Parathyroid adenoma (tissue), 2 donors: ENCODE data around the gene SENP2.

ENCODE experiments used
- H2AFZ ChIP-seq: fragments of 300-600 bp; sonication (generic); one replicate; pipeline ENCODE4 v1.7.0; 2017; ENCODE audit warnings: antibody characterized with exemption, mild to moderate bottlenecking
- H3K27ac ChIP-seq: fragments of 300-600 bp; sonication (generic); one replicate; pipeline ENCODE4 v1.7.0; 2017
- H3K27me3 ChIP-seq: fragments of 300-600 bp; sonication (generic); one replicate; pipeline ENCODE4 v1.7.0; 2017; ENCODE audit warnings: low read length; ENCODE audit not compliant: control insufficient read depth, insufficient read depth
- H3K36me3 ChIP-seq: fragments of 300-600 bp; sonication (generic); one replicate; pipeline ENCODE4 v1.7.0; 2017; ENCODE audit warnings: low read length; ENCODE audit not compliant: control insufficient read depth, insufficient read depth
- H3K4me1 ChIP-seq: fragments of 300-600 bp; sonication (generic); one replicate; pipeline ENCODE4 v1.7.0; 2017; ENCODE audit warnings: control low read depth
- H3K4me2 ChIP-seq: fragments of 300-600 bp; sonication (generic); one replicate; pipeline ENCODE4 v1.7.0; 2017; ENCODE audit warnings: low read length
- H3K4me3 ChIP-seq: fragments of 300-600 bp; sonication (generic); one replicate; pipeline ENCODE4 v1.7.0; 2017; ENCODE audit warnings: low read depth, low read length
- H3K79me2 ChIP-seq: fragments of 300-600 bp; sonication (generic); one replicate; pipeline ENCODE4 v1.7.0; 2017; ENCODE audit warnings: control low read depth
- H3K9ac ChIP-seq: fragments of 300-600 bp; sonication (generic); one replicate; pipeline ENCODE4 v1.7.0; 2017; ENCODE audit warnings: mild to moderate bottlenecking
- H3K9me3 ChIP-seq: fragments of 300-600 bp; sonication (generic); one replicate; pipeline ENCODE4 v1.7.0; 2017; ENCODE audit warnings: low read length; ENCODE audit not compliant: control insufficient read depth
- TF ChIP-seq, protein P1 (sequence below): fragments of 300-600 bp; sonication (generic); IDR thresholded peaks from one replicate; pipeline ENCODE4 v1.7.0; 2017; ENCODE audit warnings: antibody characterized with exemption, mild to moderate bottlenecking
- donor health status: primary hyperparathyroidism.

SENP2 gene

DNA sequence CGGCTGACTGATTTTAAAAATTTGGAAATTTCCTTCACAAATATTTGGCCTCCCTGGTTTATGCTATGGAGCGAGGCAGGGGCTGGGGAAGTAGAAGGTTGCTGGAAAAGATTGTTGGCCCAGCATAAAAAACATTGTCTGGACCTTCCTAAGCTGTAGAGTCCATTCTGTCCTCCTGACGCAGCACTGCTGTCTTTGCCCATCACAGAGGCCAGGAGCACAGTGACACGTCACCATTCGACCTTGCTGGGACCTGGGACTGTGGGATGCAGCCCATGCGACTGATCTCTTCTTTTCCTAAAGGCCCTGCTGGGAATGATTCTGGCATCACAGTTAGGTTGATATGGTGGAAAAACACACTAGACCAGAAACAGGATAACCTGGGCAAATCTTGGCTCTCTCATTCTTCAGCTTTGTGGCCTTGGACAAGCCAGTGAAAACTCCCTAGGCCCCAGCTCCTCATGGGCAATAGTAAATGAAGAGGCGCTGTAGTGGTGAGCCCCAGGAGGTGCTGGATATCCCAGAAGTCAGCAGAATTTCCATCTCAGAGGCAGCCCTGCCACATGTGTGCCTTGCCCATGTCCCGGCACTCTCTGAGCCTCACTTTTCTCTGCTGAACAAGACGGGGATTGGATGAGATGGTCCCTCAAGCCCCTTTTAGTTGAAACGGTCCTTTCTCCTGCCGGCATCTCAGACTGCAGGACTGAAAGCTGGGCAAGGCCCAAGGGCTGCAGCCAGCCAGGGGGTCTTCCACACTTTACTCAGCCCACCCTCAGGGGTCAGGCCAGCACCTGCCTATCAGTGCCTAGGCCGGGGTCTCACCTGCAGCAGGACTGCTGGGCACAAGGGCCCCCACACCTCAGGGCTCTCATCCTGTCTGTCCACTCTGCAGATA is 69.6 kb downstream of the SENP2 start:
- no peaks in the 10 kb centered on the region for H3K9me3 ChIP-seq
- no peak overlapping the region for H3K27ac ChIP-seq
- TF ChIP-seq, protein P1, sequence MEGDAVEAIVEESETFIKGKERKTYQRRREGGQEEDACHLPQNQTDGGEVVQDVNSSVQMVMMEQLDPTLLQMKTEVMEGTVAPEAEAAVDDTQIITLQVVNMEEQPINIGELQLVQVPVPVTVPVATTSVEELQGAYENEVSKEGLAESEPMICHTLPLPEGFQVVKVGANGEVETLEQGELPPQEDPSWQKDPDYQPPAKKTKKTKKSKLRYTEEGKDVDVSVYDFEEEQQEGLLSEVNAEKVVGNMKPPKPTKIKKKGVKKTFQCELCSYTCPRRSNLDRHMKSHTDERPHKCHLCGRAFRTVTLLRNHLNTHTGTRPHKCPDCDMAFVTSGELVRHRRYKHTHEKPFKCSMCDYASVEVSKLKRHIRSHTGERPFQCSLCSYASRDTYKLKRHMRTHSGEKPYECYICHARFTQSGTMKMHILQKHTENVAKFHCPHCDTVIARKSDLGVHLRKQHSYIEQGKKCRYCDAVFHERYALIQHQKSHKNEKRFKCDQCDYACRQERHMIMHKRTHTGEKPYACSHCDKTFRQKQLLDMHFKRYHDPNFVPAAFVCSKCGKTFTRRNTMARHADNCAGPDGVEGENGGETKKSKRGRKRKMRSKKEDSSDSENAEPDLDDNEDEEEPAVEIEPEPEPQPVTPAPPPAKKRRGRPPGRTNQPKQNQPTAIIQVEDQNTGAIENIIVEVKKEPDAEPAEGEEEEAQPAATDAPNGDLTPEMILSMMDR, result no peak
- no peaks in the 10 kb centered on the region for H3K36me3 ChIP-seq
- H2AFZ ChIP-seq, result no peak overlapping the region
- no peaks in the 10 kb centered on the region for H3K27me3 ChIP-seq
- H3K9ac ChIP-seq, result no peak overlapping the region
- no peak overlapping the region for H3K4me3 ChIP-seq
- H3K4me2 ChIP-seq, result no peak overlapping the region
- H3K79me2 ChIP-seq, result no peaks in the 10 kb centered on the region
- peaks cover 7% of the 10 kb centered on the region for H3K4me1 ChIP-seq

DNA sequence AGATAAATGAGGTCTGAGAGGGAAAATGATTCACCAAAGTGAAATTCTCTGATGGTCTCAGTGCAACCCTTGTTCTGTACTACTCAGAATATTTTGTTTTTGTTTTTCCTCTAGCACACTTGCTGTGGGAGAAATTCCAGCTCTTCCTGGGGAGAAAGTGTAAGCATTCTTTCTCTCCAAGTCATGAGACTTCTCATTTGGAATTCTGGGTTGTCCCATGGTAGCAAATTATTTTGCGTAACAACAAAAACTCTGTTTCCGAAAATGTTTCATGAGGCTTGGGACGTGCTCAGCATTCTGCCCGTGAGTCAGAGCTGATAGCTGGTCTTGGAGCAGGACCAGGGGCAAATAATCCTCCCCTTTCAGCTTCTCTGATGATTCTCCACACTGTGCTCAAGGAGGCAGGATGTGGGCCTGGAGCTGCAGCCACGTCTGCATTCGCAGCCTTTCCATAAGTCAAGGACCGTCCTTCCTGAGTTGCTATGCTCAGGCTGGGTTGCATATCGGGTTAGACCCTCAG is 70.3 kb downstream of the SENP2 start:
- no peak overlapping the region for H2AFZ ChIP-seq
- H3K79me2 ChIP-seq, result no peaks in the 10 kb centered on the region
- no peaks in the 10 kb centered on the region for H3K27me3 ChIP-seq
- peaks cover 7% of the 10 kb centered on the region for H3K4me1 ChIP-seq
- H3K9me3 ChIP-seq, result no peaks in the 10 kb centered on the region
- TF ChIP-seq, protein P1, result no peak
- no peak overlapping the region for H3K4me2 ChIP-seq
- no peak overlapping the region for H3K9ac ChIP-seq
- no peaks in the 10 kb centered on the region for H3K36me3 ChIP-seq
- no peak overlapping the region for H3K27ac ChIP-seq
- H3K4me3 ChIP-seq, result no peak overlapping the region

GRCh38 chr3:185657211-185657610 is 71.1 kb downstream of the SENP2 start:
- TF ChIP-seq, protein P1, result no peak
- Histone ChIP-seq H3K9me3 (no peaks in the 10 kb centered on the region), H3K79me2 (no peaks in the 10 kb centered on the region), H3K4me2 (no peak overlapping the region), H3K27ac (no peak overlapping the region), H2AFZ (no peak overlapping the region), H3K9ac (no peak overlapping the region), H3K36me3 (no peaks in the 10 kb centered on the region), H3K27me3 (no peaks in the 10 kb centered on the region), H3K4me3 (no peak overlapping the region), H3K4me1 (peaks cover 7% of the 10 kb centered on the region)

DNA sequence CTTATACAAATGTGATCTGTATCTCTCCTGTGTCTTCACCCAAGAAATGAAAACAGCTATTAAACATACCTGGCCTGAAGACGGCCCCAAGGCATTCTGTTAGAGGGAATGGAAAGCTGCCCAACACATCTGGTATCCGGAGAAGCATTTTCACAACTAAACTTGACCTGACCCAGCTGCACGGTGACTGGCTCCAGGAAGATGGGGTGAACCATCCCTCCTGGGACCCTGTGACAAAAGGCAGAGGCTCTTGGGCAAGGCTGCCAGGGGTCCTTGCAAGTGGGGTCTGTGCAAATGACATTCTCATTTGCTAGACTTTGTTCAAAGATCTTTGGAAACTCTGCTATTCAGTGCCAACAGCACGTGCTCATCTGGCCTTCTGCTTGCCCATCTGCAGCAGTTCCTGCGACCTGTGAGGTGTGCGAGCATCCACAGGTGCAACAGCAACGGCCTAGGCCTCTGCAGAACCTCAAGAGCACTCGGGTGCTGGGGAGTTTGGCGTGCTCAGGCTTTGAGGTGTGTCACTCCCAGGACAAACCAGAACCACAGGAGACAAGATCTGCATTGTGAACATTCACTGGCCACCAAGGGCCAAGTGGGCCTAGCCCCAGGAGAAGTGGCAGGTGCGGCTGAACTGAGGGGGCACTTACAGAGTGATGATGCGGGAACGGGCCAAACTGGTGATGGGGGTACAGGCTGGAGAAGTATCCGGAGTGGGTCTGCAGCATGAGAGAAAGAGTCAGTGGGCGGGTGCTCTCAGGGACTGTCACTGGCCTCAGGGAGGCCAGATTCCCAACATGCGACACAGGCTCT is 71.8 kb downstream of the SENP2 start:
- Histone ChIP-seq H3K27ac (no peak overlapping the region), H3K9me3 (no peaks in the 10 kb centered on the region), H3K4me2 (no peak overlapping the region), H2AFZ (no peak overlapping the region), H3K4me1 (peaks cover 7% of the 10 kb centered on the region), H3K27me3 (no peaks in the 10 kb centered on the region), H3K9ac (no peak overlapping the region), H3K79me2 (no peaks in the 10 kb centered on the region), H3K36me3 (no peaks in the 10 kb centered on the region), H3K4me3 (no peak overlapping the region)
- TF ChIP-seq, protein P1, result no peak
